HepG2 (cell line): ENCODE measurements around the gene RNU5B-1. TPM values are rescaled to one million over a fixed set of nuclear protein-coding genes. Genes with fewer than 3 reads are reported as not detected.

ENCODE experiments used
- ATF2 ChIP-seq: sonication (generic); formaldehyde crosslinking; IDR thresholded peaks from 2 replicates; pipeline ENCODE4 v1.4.0; 2020; ENCODE audit warnings: missing genetic modification reagents
- GABPA ChIP-seq, 2 experiments: IDR thresholded peaks; 2 replicates each; pipeline ENCODE4 v1.6.1; 2011 to 2016; ENCODE audit warnings: low read depth in 2 of 2, low read length in 1 of 2, missing biosample characterization in 1 of 2, missing genetic modification characterization in 1 of 2
- KDM1A ChIP-seq: IDR thresholded peaks from 2 replicates; pipeline ENCODE4 v1.6.1; 2016; ENCODE audit warnings: missing compliant biosample characterization
- NR2F1 ChIP-seq, 2 experiments: fragments of 450-650 bp in 1 of 2; formaldehyde crosslinking in 1 of 2; IDR thresholded peaks; 2 replicates each; pipeline versions ENCODE4 v1.5.0 to v1.6.1; 2016 to 2020; ENCODE audit warnings: mild to moderate bottlenecking in 1 of 2, missing compliant biosample characterization in 1 of 2, missing genetic modification reagents in 1 of 2, moderate library complexity in 1 of 2
- PAX8 ChIP-seq: sonication (generic); formaldehyde crosslinking; IDR thresholded peaks from 2 replicates; pipeline ENCODE4 v1.8.0; 2022; ENCODE audit warnings: mild to moderate bottlenecking, missing genetic modification reagents, borderline replicate concordance
- POLR2A ChIP-seq, 2 experiments: IDR thresholded peaks; 2 replicates each; pipeline ENCODE4 v1.6.1; 2011; ENCODE audit warnings: low read depth in 2 of 2, low read length in 2 of 2, mild to moderate bottlenecking in 1 of 2, moderate library complexity in 1 of 2; ENCODE audit not compliant: insufficient read depth in 1 of 2
- SP5 ChIP-seq: IDR thresholded peaks from 2 replicates; pipeline ENCODE4 v1.6.1; 2016; ENCODE audit warnings: low read depth, borderline replicate concordance
- ZBTB10 ChIP-seq: sonication (generic); formaldehyde crosslinking; IDR thresholded peaks from 2 replicates; pipeline ENCODE4 v1.4.0; 2020; ENCODE audit warnings: missing genetic modification reagents, borderline replicate concordance
- ZFP62 ChIP-seq: sonication (generic); formaldehyde crosslinking; IDR thresholded peaks from 2 replicates; pipeline ENCODE4 v1.4.0; 2020; ENCODE audit warnings: missing genetic modification reagents
- ZNF230 ChIP-seq: sonication (generic); formaldehyde crosslinking; IDR thresholded peaks from 2 replicates; pipeline ENCODE4 v1.4.0; 2020; ENCODE audit warnings: mild to moderate bottlenecking, missing genetic modification reagents
- ZNF414 ChIP-seq: sonication (generic); formaldehyde crosslinking; IDR thresholded peaks from 2 replicates; pipeline ENCODE4 v1.5.0; 2020; ENCODE audit warnings: missing genetic modification reagents
- ZNF747 ChIP-seq: sonication (generic); formaldehyde crosslinking; IDR thresholded peaks from 2 replicates; pipeline ENCODE4 v1.8.1; 2023; ENCODE audit warnings: missing genetic modification reagents, mild to moderate bottlenecking, borderline replicate concordance
- ZZZ3 ChIP-seq: sonication (generic); formaldehyde crosslinking; IDR thresholded peaks from 2 replicates; pipeline ENCODE4 v1.4.0; 2020; ENCODE audit warnings: missing genetic modification reagents, mild to moderate bottlenecking, borderline replicate concordance
- polyA plus RNA-seq, 8 experiments: library from polyadenylated mRNA; depleted of rRNA in 3 of 8; stranded (reverse) in 7 of 8; unstranded in 1 of 8; fragments of >200 nt; fragmentation: Illumina TruSeq in 4 of 8; extraction: Trizol in 4 of 8; gene quantifications; 2 replicates each; pipeline versions ENCODE4 v1.2.1 to v1.2.3, GENCODE V29; 2011 to 2016; ENCODE audit warnings: low read depth in 4 of 8, missing spikeins in 1 of 8, mixed read lengths in 1 of 8; ENCODE audit not compliant: insufficient read depth in 1 of 8
- total RNA-seq, 5 experiments: library from RNA; depleted of rRNA; stranded (reverse); fragments of >200 nt; fragmentation: Illumina TruSeq; extraction: Trizol; gene quantifications; 2 replicates each; pipeline ENCODE4 v1.2.3, GENCODE V29; 2016; ENCODE audit warnings: low read depth in 1 of 5
- TF ChIP-seq, protein P1 (sequence below): sonication (generic); formaldehyde crosslinking; IDR thresholded peaks from 2 replicates; pipeline ENCODE4 v1.4.0; 2020; ENCODE audit warnings: mild to moderate bottlenecking, missing genetic modification reagents
- TF ChIP-seq, protein P2 (sequence below): sonication (generic); formaldehyde crosslinking; conservative IDR thresholded peaks from 2 replicates; pipeline ENCODE4 v1.4.0; 2020; ENCODE audit warnings: missing genetic modification reagents
- TF ChIP-seq, protein P3 (sequence below): sonication (generic); formaldehyde crosslinking; IDR thresholded peaks from 2 replicates; pipeline ENCODE4 v1.4.0; 2020; ENCODE audit warnings: low read depth, mild to moderate bottlenecking, missing genetic modification reagents

Gene RNU5B-1
- total and polyA plus RNA-seq, 2 of the 13 experiments (the other 11 are each of a cell fraction or from before 2014, with no cell fraction given), result 1,646 TPM; not detected in 1

GRCh38 chr15:65304381-65305149, at the start of gene RNU5B-1 (continued):
- TF ChIP-seq ZBTB10 (CRISPR knock-in tag) (no peak), ZZZ3 (CRISPR knock-in tag) (no peak), PAX8 (CRISPR knock-in tag) (peak; percentile 33; the same call in 1 of the 2 replicates), ATF2 (CRISPR knock-in tag) (peak; percentile 88), NR2F1 (CRISPR knock-in tag; IDR thresholded peaks at IDR 0.05) (peak in 1 of 2 experiments; percentile 50; a peak in 1 of 4 replicates), POLR2A (IDR thresholded peaks at IDR 0.05; ENCODE audit: insufficient read depth in 1 of 2, low read depth in 2 of 2, low read length in 2 of 2) (peak; percentile 98 to 100), SP5 (CRISPR knock-in tag) (peak; percentile 31; the same call in 1 of the 2 replicates), ZNF230 (CRISPR knock-in tag) (peak; percentile 31; the same call in 1 of the 2 replicates), GABPA (IDR thresholded peaks at IDR 0.05; ENCODE audit: low read depth, low read length) (no peak), GABPA (CRISPR knock-in tag; IDR thresholded peaks at IDR 0.05; ENCODE audit: low read depth) (peak; percentile 55), ZFP62 (CRISPR knock-in tag) (no peak), ZNF414 (CRISPR knock-in tag) (no peak), KDM1A (peak; percentile 60; the same call in 1 of the 2 replicates), ZNF747 (CRISPR knock-in tag) (no peak)
- TF ChIP-seq, protein P1, sequence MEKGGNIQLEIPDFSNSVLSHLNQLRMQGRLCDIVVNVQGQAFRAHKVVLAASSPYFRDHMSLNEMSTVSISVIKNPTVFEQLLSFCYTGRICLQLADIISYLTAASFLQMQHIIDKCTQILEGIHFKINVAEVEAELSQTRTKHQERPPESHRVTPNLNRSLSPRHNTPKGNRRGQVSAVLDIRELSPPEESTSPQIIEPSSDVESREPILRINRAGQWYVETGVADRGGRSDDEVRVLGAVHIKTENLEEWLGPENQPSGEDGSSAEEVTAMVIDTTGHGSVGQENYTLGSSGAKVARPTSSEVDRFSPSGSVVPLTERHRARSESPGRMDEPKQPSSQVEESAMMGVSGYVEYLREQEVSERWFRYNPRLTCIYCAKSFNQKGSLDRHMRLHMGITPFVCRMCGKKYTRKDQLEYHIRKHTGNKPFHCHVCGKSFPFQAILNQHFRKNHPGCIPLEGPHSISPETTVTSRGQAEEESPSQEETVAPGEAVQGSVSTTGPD (CRISPR knock-in tag), result no peak
- TF ChIP-seq, protein P2, sequence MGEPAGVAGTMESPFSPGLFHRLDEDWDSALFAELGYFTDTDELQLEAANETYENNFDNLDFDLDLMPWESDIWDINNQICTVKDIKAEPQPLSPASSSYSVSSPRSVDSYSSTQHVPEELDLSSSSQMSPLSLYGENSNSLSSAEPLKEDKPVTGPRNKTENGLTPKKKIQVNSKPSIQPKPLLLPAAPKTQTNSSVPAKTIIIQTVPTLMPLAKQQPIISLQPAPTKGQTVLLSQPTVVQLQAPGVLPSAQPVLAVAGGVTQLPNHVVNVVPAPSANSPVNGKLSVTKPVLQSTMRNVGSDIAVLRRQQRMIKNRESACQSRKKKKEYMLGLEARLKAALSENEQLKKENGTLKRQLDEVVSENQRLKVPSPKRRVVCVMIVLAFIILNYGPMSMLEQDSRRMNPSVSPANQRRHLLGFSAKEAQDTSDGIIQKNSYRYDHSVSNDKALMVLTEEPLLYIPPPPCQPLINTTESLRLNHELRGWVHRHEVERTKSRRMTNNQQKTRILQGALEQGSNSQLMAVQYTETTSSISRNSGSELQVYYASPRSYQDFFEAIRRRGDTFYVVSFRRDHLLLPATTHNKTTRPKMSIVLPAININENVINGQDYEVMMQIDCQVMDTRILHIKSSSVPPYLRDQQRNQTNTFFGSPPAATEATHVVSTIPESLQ, result peak; percentile 96; the same call in 1 of the 2 replicates
- TF ChIP-seq, protein P3, sequence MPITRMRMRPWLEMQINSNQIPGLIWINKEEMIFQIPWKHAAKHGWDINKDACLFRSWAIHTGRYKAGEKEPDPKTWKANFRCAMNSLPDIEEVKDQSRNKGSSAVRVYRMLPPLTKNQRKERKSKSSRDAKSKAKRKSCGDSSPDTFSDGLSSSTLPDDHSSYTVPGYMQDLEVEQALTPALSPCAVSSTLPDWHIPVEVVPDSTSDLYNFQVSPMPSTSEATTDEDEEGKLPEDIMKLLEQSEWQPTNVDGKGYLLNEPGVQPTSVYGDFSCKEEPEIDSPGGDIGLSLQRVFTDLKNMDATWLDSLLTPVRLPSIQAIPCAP (CRISPR knock-in tag), result no peak
